Activated CD4-positive, CD25-positive, alpha-beta regulatory T cell treated with anti-CD3 and anti-CD28 coated beads, Interleukin-2, amount 50 U/mL, for 72 hours (primary cell): ENCODE data around the gene ABCG1.

ENCODE experiments used
- DNase-seq: peaks from one replicate; pipeline ENCODE4 v3.0.0; 2021

ABCG1 gene

DNA sequence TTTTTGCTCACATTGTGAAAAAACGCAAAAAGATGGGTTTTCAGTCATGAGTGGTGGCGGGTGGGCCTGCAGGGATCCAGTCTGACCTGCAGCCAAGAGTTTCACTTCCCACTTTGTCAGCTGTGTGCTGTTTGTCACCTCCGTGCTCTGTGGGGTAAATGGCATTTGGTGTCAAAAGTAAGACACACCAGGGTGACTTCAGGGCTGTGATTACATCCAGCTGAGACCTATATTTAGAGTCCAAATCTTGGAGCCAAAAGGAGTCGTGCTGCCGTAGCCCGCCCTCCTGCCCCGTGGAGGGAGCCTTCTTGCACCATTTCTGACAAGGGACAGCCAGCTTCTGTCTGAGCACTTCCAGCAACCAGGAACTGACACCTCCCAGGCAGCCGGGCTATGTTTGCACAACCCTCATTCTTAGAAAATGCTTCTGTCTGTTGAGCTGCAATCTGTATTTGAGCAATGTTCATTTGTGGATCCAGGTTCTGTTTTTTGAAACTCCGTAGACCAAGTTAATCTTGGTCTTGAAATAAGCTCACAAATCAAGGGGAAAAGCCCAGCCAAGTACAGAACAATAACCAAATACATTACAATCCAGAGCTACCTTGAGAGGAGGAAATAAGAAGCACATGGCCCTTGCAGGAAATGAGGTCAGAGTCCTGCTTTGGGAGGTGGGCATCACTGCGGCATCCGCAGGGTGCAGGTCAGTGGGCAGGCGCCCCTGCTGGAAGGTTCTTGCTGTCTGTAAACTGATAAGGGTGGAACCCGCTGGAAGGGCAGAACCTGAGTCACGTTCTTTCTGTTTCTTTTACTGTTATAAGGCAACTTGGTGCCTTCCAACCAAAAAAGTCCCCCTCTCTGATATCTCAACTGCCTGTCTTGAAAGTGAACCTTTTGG lies 14.4 kb downstream of the ABCG1 start:
- peak; percentile 66 for DNase-seq

DNA sequence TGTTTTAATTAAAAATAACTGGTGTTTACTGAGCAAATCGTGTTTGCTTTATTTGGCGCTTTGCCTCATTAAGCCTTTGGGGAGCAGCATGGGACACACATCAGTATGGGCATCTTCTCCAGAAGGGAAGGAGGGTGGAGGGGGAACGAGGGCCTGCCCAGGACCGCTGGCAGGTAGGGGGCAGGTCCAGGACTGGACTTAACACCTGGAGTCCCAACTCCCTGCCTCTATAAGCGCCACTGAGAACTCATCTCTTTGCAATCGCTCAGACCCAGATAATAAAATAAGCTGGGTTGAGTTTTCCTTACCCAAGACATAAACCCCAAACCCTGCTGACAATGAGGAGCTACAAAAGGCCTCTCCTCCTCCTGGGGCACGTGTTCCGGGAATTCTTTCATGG lies 15.1 kb downstream of the ABCG1 start:
- no peak for DNase-seq

DNA sequence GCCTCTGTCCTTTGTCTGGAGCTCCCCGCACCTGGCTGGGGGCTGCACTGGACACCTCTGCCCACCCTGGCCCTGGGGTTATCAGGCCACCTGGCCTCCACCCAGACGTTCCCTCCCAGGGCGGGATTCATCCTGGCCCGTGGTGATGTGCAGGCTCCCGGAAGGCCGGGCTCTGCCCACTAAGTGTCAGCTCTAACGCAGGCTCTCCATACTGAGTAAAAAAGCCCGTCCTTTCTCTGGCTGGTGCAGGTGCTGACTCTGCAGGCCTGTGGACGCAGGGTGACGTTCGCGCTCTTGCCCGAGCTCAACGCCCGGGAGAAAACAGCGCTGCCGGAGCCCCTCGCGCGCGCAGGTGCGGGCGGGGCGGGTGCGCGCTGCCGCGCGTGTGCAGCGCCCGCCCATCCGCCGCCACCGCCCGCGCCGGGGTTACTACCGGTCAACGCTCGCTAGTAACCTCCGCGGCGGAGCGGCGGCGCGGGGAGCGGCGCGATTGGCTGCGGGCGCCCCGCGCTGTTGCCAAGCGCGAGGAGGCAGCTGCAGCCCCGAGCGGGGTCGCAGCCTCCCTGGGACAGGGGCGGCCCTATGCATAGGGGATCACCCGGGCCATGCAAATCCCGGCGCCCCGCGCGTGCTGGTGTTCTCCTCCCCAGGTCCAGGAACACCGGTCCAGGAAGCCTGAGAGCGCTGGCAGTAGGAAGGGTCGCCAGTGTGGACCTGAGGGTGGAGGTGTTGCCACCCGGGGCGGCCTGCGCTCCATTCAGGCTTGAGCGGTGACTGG lies 15.7 kb downstream of the ABCG1 start:
- peak; percentile 79 for DNase-seq

DNA sequence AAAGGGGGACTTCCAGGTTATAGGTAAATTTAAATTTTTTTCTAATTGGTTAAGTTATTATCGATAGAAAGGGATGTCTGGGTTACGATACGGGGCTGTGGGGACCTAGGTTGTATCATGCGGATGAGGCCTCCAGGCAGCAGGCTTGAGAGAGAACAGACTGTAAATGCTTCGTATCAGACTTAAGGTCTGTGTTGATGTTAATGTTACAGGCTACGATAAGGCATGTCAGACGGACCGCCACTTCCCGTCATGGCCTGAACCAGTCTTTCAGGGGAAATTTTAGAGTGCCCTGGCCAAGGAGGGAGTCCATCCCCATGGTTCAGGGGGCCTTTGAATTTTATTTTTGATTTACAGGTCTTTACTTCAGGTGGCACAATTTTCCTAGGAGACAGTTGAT lies 16.7 kb downstream of the ABCG1 start:
- DNase-seq, result no peak

DNA sequence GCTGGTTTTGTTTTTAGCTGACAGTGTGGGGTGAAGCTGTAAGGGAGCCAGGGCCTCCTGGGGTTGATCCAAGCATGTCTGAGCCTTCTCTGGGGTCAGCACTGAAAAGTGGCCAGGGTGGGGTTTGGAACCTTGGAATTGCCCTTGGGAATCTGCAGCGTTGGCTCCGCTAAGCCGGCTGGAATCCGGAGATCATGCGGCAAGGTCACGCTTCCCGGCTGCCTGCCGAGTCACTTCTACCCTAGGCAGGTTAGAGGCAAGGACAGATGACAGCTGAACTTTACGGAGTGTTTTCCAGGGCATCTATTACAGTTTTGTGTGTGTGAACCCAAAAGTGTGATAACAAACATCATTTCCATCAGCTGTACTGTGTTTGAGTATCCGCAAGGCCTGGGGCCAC lies 17.1 kb downstream of the ABCG1 start:
- no peak for DNase-seq

DNA sequence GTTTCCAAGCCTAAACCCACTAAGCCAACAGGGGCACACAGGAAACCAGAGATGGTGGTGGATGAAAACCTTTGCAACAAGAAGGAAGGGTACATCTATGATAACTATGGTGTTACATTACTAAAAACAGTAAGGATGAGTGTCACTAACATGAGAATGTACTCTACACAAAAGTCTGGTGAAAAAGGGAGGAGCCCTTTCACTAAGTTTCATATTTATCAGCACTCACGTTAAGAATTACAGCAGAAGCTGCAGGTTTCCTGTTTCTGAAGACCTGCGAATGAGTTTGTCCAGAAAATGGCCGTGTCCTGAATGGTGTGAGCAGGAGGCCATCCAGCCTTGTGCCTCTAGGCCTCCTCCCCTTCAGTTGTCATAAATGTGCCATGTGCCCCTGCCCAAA lies 17.8 kb downstream of the ABCG1 start:
- no peak for DNase-seq

DNA sequence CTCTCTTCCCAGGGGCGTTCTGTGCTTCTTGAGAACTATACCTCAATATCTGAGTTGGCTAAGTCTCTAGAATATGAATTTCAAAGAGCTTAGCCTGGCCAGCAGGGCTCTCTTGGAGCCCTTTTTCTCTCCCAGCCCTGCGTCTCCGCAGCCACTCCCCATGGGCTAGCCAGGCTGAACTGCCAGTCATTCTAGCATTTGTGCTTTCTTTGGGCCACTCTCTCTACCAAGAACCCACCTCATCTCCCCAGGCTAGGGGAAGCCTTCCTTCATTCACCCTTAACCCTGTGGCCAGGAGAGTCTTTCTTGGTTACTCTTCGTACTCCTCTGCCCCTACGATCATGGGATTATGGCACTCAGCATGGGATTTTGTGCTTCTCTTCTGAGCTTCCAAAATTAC lies 18.2 kb downstream of the ABCG1 start:
- DNase-seq, result no peak

DNA sequence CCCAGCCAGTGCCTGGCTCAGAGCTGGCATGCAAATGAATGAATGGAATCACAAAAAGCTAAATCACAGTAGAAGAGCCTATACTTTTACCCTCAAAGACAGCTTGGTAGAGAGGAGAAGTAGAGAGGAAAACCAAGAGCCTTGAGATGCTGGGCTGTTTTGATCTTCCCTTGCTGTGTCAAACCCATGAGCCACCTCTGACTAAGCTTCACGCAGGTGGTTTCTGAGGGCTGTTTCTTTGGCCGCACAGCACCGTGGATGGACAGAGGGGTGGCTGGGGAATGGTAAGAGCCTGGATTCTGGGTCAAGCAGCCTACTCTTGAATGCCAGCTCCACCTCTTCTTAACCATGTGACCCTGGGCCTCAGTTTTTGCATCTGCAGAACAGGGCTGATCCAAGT lies 18.6 kb downstream of the ABCG1 start:
- peak; percentile 52 for DNase-seq

DNA sequence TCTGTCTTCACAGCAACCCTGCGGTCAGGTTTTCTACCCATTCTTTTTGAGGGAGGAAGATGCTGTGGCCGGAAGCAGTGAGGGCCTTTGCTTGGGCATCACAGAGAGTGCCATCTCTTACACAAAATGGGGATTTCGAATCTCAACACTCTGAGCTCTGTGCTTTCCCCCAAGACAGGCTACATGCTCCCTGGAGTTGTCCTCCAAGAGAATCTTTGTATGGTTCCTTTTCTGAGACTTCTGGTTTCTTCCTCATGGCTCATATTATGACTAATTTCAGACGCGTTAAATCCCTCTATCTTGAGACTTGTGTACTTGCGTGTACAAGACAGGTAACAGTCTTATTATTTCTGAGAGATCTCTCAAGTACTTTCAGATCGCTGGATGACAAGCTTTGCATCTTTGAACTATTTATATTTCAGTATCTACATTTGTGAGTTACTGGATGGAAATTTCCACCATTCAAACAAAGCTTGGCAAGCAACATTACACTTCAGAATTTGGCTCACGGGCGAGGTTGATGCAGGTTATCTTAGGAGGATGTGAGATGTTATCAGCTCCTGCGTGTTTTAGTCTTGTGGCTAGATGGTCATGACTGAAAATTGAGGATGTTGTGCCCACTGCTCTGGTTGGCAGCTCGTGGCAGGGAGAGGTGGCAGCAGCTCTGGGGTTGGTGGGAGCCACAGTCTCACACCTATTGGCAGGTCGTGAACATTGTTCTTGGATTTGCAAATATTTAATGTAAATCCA lies 19.4 kb downstream of the ABCG1 start:
- DNase-seq, result no peak

DNA sequence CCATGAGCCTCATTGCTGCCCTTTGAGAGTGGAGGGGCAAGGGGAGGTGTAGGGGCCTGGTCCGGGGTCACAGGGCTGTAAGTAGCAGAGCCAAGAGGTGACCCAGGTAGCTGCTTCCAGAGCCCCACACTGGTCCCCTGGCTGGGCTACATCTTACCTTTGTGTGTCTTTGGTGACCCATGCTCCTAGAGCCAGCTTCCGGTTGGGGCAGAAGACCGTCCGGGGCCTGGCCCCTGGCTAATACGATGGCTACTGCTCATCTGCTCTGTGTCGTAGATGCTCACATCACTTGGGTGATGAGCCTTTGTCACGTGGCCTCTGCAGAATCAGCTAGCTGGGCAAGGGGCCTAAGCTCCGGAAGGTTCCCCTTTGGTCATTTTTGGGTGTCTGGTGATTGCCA lies 20.6 kb downstream of the ABCG1 start:
- no peak for DNase-seq

DNA sequence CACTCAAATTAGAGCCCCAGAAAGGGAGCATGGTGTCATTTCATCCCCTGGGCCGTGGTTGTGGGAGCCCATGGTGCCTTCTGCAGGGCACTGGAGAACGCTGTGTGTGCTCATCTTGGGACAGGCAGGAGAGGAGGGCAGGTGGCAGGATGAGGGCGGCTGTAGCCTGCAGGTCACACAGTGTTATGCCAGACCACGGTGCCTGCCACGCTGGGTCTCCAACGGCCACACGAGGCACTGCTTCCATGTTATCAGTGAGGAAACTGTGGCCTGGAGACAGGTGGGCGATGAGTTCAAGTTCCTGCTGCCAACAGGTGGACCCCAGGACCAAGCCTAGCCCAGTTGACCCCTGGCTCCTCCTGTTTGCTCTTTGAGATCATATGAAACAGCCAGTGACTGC lies 21.0 kb downstream of the ABCG1 start:
- no peak for DNase-seq

DNA sequence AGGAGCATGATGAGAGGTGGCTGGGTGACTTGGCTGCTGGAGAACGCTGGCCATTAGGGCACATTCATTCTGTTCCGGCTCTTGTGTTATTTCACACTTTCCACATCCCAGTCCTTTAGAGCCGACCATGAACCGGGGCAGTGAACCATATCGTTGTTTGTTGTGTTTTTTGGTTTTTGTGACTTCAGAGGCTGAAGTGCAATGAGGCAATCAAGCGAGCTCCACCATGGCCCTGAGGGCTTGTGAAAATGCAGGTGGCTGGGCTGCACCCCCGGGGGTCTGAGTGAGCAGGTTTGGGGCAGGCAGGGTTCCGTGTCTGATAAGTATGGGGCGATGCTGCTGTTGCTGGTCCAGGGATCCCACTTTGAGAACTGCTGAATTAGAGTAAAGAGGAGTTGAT lies 23.7 kb downstream of the ABCG1 start:
- no peak for DNase-seq

DNA sequence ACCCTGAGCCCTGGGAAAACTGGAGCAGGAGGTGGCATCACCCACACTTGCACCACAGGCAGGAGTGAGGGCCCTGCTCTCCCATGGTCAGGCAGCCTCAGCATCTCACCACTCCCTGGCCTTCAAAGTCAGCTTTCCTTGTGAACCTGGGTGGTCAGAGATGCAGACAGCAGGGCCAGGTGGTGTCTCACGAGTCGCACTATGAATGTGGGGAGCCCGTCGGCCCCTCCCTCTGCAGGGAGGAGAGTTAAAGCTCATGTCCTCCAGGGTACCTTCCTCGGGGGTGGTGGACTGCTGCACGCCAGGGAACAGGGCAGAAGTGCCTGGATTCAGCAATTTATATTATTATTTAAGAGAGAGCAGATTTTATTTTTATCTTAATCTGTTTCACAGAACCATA lies 24.1 kb downstream of the ABCG1 start:
- no peak for DNase-seq

DNA sequence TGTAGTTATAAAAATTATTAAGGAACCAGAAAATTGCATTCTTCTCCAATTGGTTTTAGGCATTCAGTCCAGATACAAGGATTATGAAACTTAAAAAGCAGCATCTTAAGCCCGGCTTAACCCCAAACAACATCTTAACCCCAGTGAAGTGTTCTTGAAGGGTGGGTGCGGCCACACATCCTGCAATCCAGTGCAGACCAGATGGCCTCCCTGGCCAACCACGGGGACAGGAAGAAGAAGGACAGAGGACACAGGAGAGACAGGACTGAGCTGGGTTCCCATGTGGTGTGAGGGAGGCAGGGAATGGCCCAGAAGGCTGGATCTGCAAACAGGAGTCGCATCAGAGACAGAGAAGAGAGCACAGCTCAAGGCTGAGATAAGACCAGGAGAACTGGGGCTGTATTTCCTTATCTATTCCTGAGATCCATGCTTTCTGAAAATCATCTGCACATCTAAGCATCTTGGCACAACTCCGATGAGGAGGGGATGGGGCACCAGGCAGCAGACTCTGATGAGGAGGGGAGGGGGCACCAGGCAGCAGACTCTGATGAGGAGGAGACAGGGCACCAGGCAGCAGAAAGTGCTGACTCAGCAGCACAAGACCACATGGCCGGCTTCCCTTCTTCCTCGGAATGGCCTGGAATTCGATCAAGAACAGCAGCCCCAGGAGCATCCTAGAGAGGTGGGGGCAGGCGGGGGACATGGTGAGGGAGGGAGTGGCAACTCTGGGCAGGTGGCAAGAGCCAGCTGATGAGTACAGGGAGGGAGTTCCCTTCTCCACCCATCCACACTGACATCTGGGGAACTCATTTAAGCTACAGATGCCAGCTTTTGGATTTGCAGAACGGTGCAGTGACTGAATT lies 26.6 kb downstream of the ABCG1 start:
- no peak for DNase-seq

DNA sequence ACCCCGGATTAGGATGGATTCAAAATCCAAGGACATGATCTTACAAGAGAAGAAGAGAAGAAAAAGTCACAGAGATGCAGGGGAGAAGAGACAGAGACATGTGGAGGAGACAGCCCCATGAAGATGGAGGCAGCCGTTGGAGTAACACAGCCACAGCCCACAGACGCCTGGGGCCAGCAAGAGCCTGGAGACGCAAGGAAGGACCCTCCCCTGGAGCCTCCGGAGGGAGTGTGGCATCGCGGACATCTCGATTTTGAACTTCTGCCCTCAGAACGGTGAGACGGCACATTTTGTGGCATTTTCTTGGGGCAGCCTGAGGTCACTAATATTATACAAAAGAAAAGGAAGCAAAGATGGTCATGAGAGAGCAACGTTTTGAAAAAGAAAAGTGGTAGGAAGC lies 28.8 kb downstream of the ABCG1 start:
- DNase-seq, result no peak

DNA sequence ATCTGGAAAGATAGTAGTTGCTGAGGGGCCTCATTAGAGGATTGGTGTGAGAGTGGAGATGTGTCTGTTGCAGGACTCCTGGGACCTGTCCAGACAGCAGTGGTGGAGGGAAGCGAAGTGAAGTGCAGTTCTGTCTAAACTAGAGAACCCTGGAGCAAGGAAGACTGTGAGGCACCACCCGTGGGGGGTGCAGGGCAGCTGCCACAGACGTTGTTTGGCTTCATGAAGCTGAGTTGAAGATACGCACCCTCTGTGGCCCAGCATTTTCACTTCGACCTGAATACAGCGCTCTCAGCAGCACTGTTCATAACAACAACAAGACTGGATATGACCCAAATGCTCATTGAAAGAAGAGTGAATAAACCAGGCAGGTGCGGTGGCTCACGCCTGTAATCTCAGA lies 29.3 kb downstream of the ABCG1 start:
- DNase-seq, result no peak

DNA sequence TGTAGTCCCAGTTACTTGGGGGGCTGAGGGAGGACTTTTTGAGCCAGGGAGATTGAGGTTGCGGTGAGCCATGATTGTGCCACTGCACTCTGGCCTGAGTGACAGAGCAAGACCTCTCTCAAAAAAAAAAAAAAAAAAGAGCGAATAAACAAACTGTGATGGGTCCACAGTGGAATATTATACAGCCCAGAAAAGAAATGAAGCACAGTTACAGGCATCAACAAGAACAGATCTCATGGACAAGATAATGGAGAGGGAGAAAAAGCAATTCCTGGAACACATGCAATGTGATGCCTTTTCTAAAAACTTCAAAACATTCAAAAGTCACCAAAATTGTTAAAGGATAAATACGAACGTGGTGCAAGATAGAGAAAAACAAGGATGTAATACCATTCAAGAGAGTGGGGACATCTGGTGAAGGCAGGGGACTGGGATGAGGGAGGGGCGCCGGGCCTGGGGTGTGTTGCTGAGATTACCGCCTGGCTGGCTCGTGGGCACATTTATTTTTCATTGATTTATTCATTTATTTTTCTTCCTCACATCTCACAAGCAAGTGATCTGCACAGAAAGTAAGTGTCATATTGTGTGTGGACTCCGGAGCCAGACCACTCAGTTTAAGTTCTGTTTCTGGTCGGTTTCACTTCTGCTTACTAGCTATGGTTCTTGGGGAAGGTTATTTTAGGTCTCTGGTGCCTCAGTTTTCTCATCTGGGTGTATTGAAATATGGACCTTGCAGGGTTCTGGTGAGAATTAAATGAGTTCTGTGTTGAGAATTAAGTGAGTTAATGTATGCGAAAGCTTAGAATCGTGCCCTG lies 30.1 kb downstream of the ABCG1 start:
- DNase-seq, result no peak

DNA sequence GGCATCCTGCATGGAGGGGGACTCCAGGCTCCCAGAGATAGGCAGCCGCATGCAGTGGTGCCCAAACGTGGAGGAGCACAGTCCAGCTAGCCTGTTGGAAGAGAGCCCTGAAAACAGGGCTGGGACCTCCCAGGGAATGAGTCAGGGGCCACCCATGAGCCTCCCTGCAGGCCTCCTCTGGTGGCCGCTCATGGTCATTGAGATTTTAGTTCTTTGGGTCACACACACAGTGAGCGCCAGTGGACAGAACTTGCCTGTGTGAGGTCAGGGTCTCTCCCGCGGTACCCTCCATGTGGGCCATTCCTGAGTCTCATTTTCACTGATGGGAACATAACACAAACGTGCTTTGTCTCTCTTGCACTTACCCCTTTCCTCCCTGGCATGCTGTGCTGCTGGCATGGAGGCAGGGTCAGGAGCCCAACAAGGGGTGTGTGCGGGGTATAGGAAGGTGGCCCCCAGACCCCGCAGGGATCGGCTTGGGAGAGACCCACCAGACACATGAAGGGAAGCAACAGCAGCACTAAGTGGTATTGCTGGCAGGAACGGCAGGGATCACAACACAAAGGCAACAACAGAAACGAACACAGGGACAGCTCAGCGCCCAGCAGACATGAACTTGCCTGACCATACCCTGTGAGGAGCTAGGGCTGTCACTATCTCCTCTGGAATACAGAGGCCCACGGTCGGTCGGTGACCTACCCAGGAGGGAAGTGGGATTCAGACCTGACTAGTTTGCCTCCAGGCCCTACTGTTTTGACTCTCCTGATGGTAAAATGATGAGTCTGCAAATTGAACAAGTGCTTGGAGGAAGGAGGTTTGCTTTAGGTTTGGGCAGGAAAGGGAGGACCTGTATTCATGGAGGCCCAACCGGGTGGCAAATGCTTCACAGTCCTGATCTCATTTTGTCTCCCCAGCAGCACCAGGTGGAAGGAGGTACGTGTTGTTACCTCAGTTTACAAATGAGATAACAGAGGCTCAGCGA lies 31.8 kb downstream of the ABCG1 start:
- DNase-seq, result no peak

DNA sequence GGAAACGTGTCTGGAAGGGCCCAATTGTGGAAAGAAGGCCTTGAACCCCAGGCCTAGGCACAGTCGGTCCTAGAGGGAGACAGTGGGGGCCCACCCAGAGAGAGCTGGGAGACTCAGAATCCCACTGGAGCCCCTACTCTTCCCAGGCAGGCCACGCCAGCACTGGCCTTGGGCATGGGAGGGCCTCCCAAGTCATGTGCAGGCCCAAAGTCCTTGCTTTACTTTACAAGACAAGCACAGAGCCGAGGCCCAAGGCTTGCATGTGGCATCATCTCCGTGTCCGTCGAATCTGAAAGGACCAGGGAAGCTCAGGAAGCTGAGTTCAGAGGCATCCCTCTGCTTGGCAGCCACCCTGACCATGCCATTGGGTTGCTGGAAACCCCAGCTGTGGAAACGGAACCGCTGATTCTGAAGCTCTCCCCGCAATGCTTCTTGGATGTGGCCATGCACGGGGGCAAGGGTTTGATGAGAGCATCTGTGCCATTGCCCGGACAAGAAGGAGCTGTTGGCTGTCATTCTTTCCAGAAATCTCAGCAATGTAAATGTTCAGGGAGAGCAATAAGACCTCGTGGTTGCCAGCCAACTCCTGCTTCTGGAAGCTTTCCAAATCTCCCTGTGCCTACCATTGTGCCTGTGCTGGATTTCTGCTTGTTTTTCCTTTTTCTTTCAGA lies 32.8 kb downstream of the ABCG1 start:
- DNase-seq, result no peak

DNA sequence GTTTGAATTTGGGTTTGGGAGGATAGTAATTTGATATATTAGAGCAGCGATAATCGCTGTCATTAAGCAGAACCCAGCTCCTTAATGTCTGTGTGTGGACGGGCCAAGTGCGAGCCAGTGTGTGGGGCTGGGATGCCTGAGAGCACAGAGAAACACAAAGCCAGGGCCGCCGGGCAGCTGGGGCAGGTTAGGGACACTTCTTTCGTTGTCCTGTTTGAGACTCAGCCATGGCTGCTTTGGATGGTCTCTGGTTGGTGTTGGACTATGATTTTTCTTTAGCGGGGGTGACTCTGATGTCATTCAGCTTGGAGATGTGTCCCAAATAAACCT lies 33.4 kb downstream of the ABCG1 start:
- DNase-seq, result no peak
